ENCODE results near the gene PDC.
A peak's percentile ranks its signal among the peaks of the same experiment; 100 is the strongest.

The PDC gene

DNA sequence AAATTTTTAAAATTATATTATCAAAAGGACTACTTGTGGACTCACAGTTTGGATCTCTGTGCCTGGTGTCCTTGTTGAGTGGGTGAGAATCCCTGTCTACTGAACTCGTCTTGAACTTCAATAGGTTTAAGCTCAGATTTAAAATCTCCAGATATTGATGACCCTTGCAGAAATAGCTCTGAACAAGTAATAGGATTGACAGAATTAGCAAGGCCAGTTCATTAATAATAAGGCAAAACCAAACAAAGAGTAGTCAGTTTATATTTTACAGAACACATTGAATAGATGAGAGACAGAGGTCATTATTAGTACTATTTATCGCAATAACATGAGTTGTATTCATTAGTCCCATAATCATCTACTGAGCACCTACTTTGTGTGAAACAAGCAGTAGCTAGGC, at the start of gene PDC:
TSS of gene PDC (minus strand) at position 101 of the 400 bp plus-strand sequence. CDS start 11,655 bp downstream, outside the sequence.
- DNase-seq = no peak

DNA sequence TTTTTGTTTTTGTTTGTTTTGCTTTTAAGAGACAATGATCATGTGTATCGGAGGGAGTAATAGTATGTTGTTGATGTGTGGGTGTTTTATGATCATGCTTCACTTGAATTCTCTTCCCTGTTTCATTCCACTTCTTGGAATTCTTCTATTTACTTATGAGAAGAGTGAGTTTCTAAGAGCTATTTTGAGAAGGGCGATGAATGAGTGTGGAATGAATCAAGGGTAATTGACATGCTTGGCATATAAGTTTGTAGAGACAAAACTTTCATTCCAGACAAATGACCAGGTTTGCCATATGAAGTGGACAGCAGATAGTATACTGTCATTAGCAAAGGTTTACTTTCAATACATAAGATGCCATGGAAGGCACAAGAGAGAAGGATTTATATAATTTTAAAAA, 42.3 kb upstream of the PDC start:
- no peak for DNase-seq

DNA sequence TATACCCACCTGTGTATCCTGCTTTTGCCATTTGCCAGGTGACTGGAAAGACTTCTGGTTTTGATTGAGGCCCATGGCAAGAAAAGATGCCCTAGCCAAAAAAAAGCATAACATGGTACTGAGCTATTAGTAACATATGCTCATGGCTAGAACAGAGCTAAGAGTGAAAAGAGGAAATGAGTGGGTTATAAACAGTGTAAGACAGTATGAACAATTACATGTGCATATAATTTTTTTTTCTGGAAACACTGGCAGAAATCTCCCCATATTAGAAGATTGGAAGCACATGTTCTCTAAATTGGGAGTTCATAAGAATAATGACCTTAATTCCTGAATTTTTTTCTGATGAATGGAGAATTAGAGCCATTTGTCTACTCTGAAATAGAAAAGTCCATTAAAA, 41.2 kb upstream of the PDC start:
- DNase-seq = no peak

DNA sequence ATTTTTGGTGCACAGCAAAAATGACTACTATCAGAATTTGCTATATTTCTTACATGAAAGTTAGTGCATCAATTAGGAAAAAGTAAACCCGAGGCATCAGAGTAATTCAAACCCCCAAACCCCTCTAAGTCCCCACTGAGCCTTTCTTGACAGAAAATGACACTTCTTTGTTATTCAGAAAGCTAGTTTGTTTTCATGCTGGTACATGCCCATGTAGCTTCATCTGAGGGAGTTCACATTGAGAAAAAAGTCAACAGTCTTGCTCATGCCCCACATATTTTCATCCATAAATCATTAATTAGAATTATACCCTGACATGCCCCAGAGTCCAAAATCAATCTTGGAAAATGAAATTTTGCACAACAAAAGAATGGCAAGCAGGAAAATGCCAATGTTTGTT, 39.9 kb upstream of the PDC start:
- DNase-seq = no peak

DNA sequence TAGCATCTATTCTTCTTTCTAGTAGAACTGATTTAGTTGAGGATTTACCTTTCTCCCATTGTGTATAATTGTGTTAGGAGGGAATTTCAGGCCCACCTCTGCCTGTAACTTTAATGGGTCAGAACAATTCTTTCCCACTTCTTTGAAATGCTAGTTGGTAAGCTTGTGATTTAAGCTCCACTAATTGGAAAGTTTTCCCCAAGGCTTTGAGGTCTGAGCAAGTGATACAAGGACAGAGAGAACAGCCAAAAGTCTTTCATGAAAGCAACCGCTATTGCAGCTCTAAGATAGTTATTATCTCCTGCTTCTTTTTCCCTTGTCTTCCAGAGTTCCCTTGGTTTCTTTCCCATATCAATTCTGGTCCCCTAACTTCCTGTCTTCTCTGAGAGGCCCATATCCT, 38.7 kb upstream of the PDC start:
- DNase-seq = no peak

GRCh38 chr1:186498695-186499389, 37.9 kb upstream of the PDC start:
- no peak for DNase-seq

DNA sequence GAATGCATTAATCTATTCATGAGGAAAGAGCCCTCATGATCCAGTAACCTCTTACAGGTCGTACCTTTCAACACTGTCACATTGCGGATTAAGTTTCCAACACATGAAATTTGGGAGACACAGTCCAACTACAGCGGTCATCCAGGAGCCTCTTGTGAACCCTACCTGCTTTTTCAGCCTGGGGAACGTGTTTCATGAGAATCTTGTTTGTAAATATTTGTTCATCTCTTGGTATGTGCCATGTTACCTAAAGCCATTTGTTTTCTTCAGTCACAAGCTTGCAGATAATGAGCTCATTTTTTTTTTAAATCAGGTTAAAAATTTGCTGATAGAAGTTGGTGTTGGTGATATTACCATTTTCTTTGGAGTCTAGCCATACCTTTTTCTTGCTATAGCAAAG, 37.2 kb upstream of the PDC start:
- no peak for DNase-seq

- no peak for DNase-seq
Measured at GRCh38 chr1:186497651-186498050, 36.7 kb upstream of the PDC start.

DNA sequence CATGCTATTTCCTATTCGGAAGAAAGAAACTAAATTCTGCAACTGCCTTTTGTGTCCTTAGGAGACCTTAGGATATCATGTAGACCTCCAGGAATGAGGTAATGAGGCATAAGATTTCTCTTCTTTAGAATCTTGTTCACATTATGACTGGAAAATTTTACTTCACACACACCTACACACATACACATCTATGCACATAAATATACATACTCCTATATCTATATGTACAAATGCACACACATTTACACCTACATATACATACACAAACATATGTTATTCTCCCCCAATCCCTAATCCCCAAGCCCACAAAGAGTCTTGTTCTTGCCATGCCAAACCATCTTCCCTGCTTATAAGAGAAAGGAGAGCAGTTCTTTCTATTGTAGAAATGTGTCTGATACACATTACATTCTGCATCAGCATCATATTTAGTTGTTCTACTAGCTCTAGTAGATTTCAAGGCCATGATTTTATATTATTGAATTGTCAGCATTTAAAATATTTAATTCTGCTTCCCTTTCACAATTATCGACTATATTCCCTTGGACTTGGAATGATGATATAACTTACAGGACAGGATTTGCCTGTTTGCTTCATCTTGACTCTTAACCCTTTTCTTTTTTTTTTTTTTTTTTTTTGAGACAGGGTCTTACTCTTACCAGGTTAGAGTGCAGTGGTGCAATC, 35.4 kb upstream of the PDC start:
- no peak for DNase-seq

- no peak for DNase-seq
Measured at GRCh38 chr1:186494832-186495271, 33.9 kb upstream of the PDC start.

- no peak for DNase-seq
Measured at GRCh38 chr1:186492531-186493291, 31.8 kb upstream of the PDC start.

GRCh38 chr1:186491336-186491735, 30.4 kb upstream of the PDC start:
- no peak for DNase-seq

DNA sequence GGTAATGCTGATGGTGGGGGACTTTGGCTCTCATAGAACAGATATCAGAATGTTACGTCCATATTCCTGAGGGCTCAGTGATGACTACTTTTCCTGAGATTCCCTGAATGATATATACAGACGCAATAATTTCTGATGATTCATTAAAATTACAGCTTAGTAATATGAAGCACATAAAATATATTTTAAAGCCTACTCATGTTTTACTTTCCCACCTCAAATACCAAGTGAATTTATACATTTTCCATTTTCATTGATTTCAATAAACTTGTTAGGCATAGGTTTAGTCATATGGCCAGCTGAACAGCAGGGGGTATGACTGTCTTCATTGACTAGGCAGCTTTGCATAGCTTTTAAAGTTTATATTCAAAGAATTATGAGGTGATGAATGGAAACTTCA, 26.2 kb upstream of the PDC start:
- no peak for DNase-seq

GRCh38 chr1:186486061-186486460, 25.1 kb upstream of the PDC start:
- DNase-seq = no peak

- DNase-seq = no peak
Measured at GRCh38 chr1:186483561-186483960, 22.6 kb upstream of the PDC start.

- peak; percentile 69 for DNase-seq
Measured at GRCh38 chr1:186482661-186483255, 21.8 kb upstream of the PDC start.

- no peak for DNase-seq
Measured at GRCh38 chr1:186481303-186481888, 20.5 kb upstream of the PDC start.

DNA sequence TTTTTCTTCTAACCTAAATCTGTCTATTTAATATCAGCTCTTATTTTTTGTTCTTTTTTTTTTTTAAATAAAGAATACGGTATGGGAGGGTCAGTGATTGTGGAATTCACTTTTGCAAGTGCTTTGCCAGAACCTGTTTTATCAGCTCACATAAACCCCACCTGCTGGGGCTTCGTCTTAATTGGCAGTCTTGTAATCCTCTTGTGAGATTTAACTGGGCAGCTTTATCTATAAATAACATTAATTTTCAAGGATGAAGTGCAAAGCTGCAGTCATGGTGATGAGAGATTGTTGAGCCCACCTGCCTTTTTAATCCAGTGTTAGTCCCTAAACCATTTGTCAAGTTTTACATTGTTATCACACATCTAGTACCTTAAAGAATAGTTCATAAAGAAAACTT, 18.2 kb upstream of the PDC start:
- no peak for DNase-seq

- peak; percentile 28 for DNase-seq
Measured at GRCh38 chr1:186476264-186477040, 15.5 kb upstream of the PDC start.

GRCh38 chr1:186474208-186474607, 13.3 kb upstream of the PDC start:
- no peak for DNase-seq

DNA sequence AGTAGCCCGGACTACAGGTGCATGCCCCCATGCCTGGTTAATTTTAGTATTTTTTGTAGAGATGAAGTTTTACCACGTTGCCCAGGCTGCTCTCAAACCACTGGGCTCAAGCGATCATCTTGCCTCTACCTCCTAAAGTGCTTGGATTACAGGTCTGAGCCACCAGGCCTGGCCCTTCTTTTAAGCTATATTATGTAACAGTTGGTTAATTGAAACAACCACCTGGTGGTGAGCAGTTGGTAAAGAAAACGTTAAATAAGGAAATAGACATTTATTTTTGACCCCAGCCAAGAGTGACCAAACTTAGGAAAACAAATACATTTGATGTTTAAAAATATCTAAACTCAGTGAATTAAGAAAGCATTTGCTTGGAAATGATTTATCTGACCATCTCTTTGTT, 12.1 kb upstream of the PDC start:
- DNase-seq = no peak

GRCh38 chr1:186465946-186466345, 5.0 kb upstream of the PDC start:
- no peak for DNase-seq
